ENCODE data around the gene NBEA.

Gene NBEA

GRCh38 chr13:35514061-35514477 is 572.0 kb downstream of the NBEA start:
- DNase-seq (ENCODE audit: low spot score): no peak

- no peak for DNase-seq (ENCODE audit: low spot score)
These were observed 572.9 kb downstream of the NBEA start for GRCh38 chr13:35514801-35515502.

- no peak for DNase-seq (ENCODE audit: low spot score)
These were observed 576.4 kb downstream of the NBEA start for GRCh38 chr13:35518337-35518946.

- no peak for DNase-seq (ENCODE audit: low spot score)
These were observed 582.1 kb downstream of the NBEA start for GRCh38 chr13:35524171-35524570.

GRCh38 chr13:35526577-35526976 is 584.5 kb downstream of the NBEA start:
- DNase-seq (ENCODE audit: low spot score): no peak

- DNase-seq (ENCODE audit: low spot score): no peak
These were observed 585.4 kb downstream of the NBEA start for GRCh38 chr13:35527451-35527850.

- no peak for DNase-seq (ENCODE audit: low spot score)
These were observed 588.1 kb downstream of the NBEA start for GRCh38 chr13:35530147-35530546.

GRCh38 chr13:35530581-35530980 is 588.5 kb downstream of the NBEA start:
- DNase-seq (ENCODE audit: low spot score): no peak

GRCh38 chr13:35531526-35531925 is 589.5 kb downstream of the NBEA start:
- no peak for DNase-seq (ENCODE audit: low spot score)

- no peak for DNase-seq (ENCODE audit: low spot score)
These were observed 592.3 kb downstream of the NBEA start for GRCh38 chr13:35534343-35534742.

GRCh38 chr13:35548790-35549189 is 606.7 kb downstream of the NBEA start:
- DNase-seq (ENCODE audit: low spot score): no peak

GRCh38 chr13:35549481-35549880 is 607.4 kb downstream of the NBEA start:
- DNase-seq (ENCODE audit: low spot score): no peak

GRCh38 chr13:35552172-35552844 is 610.2 kb downstream of the NBEA start:
- no peak for DNase-seq (ENCODE audit: low spot score)

- DNase-seq (ENCODE audit: low spot score): no peak
These were observed 613.0 kb downstream of the NBEA start for GRCh38 chr13:35554972-35555623.

- DNase-seq (ENCODE audit: low spot score): no peak
These were observed 615.4 kb downstream of the NBEA start for GRCh38 chr13:35557475-35557874.

- no peak for DNase-seq (ENCODE audit: low spot score)
These were observed 619.5 kb downstream of the NBEA start for GRCh38 chr13:35561540-35561939.

GRCh38 chr13:35565273-35565672 is 623.2 kb downstream of the NBEA start:
- DNase-seq (ENCODE audit: low spot score): no peak

GRCh38 chr13:35566340-35566739 is 624.3 kb downstream of the NBEA start:
- no peak for DNase-seq (ENCODE audit: low spot score)

GRCh38 chr13:35567406-35567980 is 625.4 kb downstream of the NBEA start:
- DNase-seq (ENCODE audit: low spot score): no peak

GRCh38 chr13:35573639-35574038 is 631.6 kb downstream of the NBEA start:
- DNase-seq (ENCODE audit: low spot score): no peak

GRCh38 chr13:35592457-35592856 is 650.4 kb downstream of the NBEA start:
- no peak for DNase-seq (ENCODE audit: low spot score)

- no peak for DNase-seq (ENCODE audit: low spot score)
These were observed 651.6 kb downstream of the NBEA start for GRCh38 chr13:35593651-35594050.
